RKO (cell line): ENCODE data around the gene TTC28.
"Not testable (repeated sequence)": the region's sequence is repeated elsewhere in the genome, so short reads cannot be mapped to it uniquely, and the experiment has no call there.

Experiments used
- DNase-seq: peaks from one replicate; pipeline ENCODE4 v3.0.0-alpha.2; 2016; ENCODE audit warnings: low spot score

The TTC28 gene

GRCh38 chr22:28679611-28680287 is at the start of gene TTC28:
Gene TTC28, minus strand, starts transcription at chr22:28679840. Its CDS starts 117 bp downstream, at chr22:28679723.
- not testable (repeated sequence) for DNase-seq

GRCh38 chr22:28728621-28729313 is 49.1 kb upstream of the TTC28 start:
- DNase-seq = no peak

GRCh38 chr22:28728002-28728401 is 48.4 kb upstream of the TTC28 start:
- DNase-seq = no peak

GRCh38 chr22:28718044-28718443 is 38.4 kb upstream of the TTC28 start:
- DNase-seq = no peak

GRCh38 chr22:28716686-28717085 is 37.0 kb upstream of the TTC28 start:
- DNase-seq = no peak

- DNase-seq = no peak
Observed at GRCh38 chr22:28715611-28716010, 36.0 kb upstream of the TTC28 start.

- no peak for DNase-seq
Observed at GRCh38 chr22:28714043-28714628, 34.5 kb upstream of the TTC28 start.

- peak; percentile 73 for DNase-seq
Observed at GRCh38 chr22:28711820-28712777, 32.5 kb upstream of the TTC28 start.

- no peak for DNase-seq
Observed at GRCh38 chr22:28711341-28711740, 31.7 kb upstream of the TTC28 start.

GRCh38 chr22:28710576-28711191 is 31.0 kb upstream of the TTC28 start:
- DNase-seq = peak; percentile 11

GRCh38 chr22:28710107-28710506 is 30.5 kb upstream of the TTC28 start:
- no peak for DNase-seq

GRCh38 chr22:28706845-28707244 is 27.2 kb upstream of the TTC28 start:
- DNase-seq = no peak

- no peak for DNase-seq
Observed at GRCh38 chr22:28703436-28703835, 23.8 kb upstream of the TTC28 start.

- no peak for DNase-seq
Observed at GRCh38 chr22:28702891-28703290, 23.3 kb upstream of the TTC28 start.

GRCh38 chr22:28693041-28693760 is 13.6 kb upstream of the TTC28 start:
- not testable (repeated sequence) for DNase-seq

- DNase-seq = not testable (repeated sequence)
Observed at GRCh38 chr22:28689796-28690195, 10.2 kb upstream of the TTC28 start.

- not testable (repeated sequence) for DNase-seq
Observed at GRCh38 chr22:28682966-28683365, 3.3 kb upstream of the TTC28 start.

- DNase-seq = peak; percentile 6
Observed at GRCh38 chr22:28680813-28681490, 1.3 kb upstream of the TTC28 start.

- not testable (repeated sequence) for DNase-seq
Observed at GRCh38 chr22:28678778-28679610, 646 bp downstream of the TTC28 start.
